K562 (cell line): Measurements from ENCODE around the gene GOLGA8A. TPM values are rescaled to one million over a fixed set of nuclear protein-coding genes. Genes with fewer than 3 reads are reported as not detected.
"Not testable (repeated sequence)": the region's sequence is repeated elsewhere in the genome, so short reads cannot be mapped to it uniquely, and the experiment has no call there.

Source experiments
- ATAC-seq: fragments of 200-7000 bp; cut with Tn5 transposase; 3 replicates; pipeline ENCODE4 v1.9.1; 2020; ENCODE audit warnings: moderate library complexity
- BruUV-seq: library from RNA; stranded (reverse); fragments of 400-500 nt; replicated peaks from 2 replicates; lab custom pipeline; 2021; lab: Mats Ljungman, UMichigan
- CTCF ChIA-PET: fragments of 300-600 bp; formaldehyde crosslinking; extraction: SDS; loops from one replicate; lab custom pipeline; 2021; ENCODE audit warnings: low intra/inter-chr PET ratio; lab: Yijun Ruan, JAX
- POLR2A ChIA-PET: fragments of 300-600, 350-650 bp; sonication (Branson Sonifier 250); formaldehyde crosslinking; extraction: SDS; loops from one replicate; lab custom pipeline; 2021; ENCODE audit warnings: antibody characterized with exemption, inconsistent platforms; lab: Yijun Ruan, JAX
- DNase-seq, 4 experiments: peaks; one replicate each; pipeline versions ENCODE4 v3.0.0 to v3.0.0-alpha.2; 2011 to 2018; ENCODE audit warnings: low spot score in 3 of 4, mixed read lengths in 3 of 4; ENCODE audit errors: extremely low read depth in 1 of 4
- FAIRE-seq: peaks from 2 replicates; lab custom pipeline; 2011; peaks lifted over from hg19 to GRCh38; lab: Jason Lieb, UNC
- H2AFZ ChIP-seq: 2 replicates; pipeline ENCODE4 v1.6.0; 2011; ENCODE audit warnings: low read depth, low read length, control low read depth, inconsistent platforms
- H3K27ac ChIP-seq: fragments of 200-600 bp; 3 replicates; pipeline ENCODE4 v1.8.0; 2011; ENCODE audit warnings: low read depth, mild to moderate bottlenecking, control low read depth, inconsistent platforms, low read length, moderate library complexity, mixed read lengths; ENCODE audit errors: extremely low read depth
- H3K27me3 ChIP-seq, 2 experiments: fragments of 300-600 bp in 1 of 2; 2 replicates in 1 of 2; 3 replicates in 1 of 2; pipeline versions ENCODE4 v1.6.0 to v1.8.0; 2011; ENCODE audit warnings: inconsistent platforms in 2 of 2, low read length in 2 of 2, mild to moderate bottlenecking in 1 of 2, mixed read lengths in 1 of 2, moderate library complexity in 1 of 2; ENCODE audit not compliant: control insufficient read depth in 2 of 2, insufficient read depth in 2 of 2
- H3K36me3 ChIP-seq: fragments of 300-600 bp; 3 replicates; pipeline ENCODE4 v1.8.0; 2011; ENCODE audit warnings: mild to moderate bottlenecking, low read length, inconsistent platforms; ENCODE audit not compliant: control insufficient read depth, insufficient read depth
- H3K4me1 ChIP-seq, 2 experiments: fragments of 200-600 bp in 1 of 2; replicated peaks in 1 of 2; 2 replicates in 1 of 2; 3 replicates in 1 of 2; pipeline versions ENCODE4 v1.5.1 to v1.8.0; 2011; ENCODE audit warnings: inconsistent platforms in 2 of 2, low read length in 2 of 2, mild to moderate bottlenecking in 1 of 2, mixed read lengths in 1 of 2, moderate library complexity in 1 of 2; ENCODE audit not compliant: control insufficient read depth in 2 of 2, insufficient read depth in 2 of 2
- H3K4me2 ChIP-seq: 2 replicates; pipeline ENCODE4 v1.6.1; 2011; ENCODE audit warnings: low read length, control low read depth, inconsistent platforms, mixed read lengths; ENCODE audit not compliant: insufficient read depth
- H3K4me3 ChIP-seq: fragments of 200-600 bp; sonication (generic), shearing (Covaris generic); 2 replicates; pipeline ENCODE4 v1.5.1; 2016; ENCODE audit warnings: control low read depth, inconsistent platforms
- H3K79me2 ChIP-seq: fragments of 200-600 bp; 3 replicates; pipeline ENCODE4 v1.8.0; 2011; ENCODE audit warnings: low read length, inconsistent platforms; ENCODE audit not compliant: control insufficient read depth, insufficient read depth
- H3K9ac ChIP-seq, 2 experiments: 2 replicates each; pipeline versions ENCODE4 v1.6.0 to v1.6.1; 2011; ENCODE audit warnings: low read depth in 2 of 2, low read length in 2 of 2, control low read depth in 1 of 2, inconsistent platforms in 1 of 2, mild to moderate bottlenecking in 1 of 2, mixed read lengths in 1 of 2; ENCODE audit not compliant: insufficient read depth in 1 of 2
- H3K9me1 ChIP-seq: one replicate; pipeline ENCODE4 v1.6.0; 2011; ENCODE audit warnings: inconsistent platforms, mild to moderate bottlenecking, low read length, moderate library complexity; ENCODE audit not compliant: control insufficient read depth, insufficient read depth
- H3K9me3 ChIP-seq: replicated peaks from 2 replicates; pipeline ENCODE4 v1.5.1; 2011; ENCODE audit warnings: low read depth, low read length, inconsistent platforms; ENCODE audit not compliant: control insufficient read depth, insufficient read depth
- H4K20me1 ChIP-seq: replicated peaks from 2 replicates; pipeline ENCODE4 v1.6.1; 2011; ENCODE audit warnings: low read length, inconsistent platforms, mixed read lengths; ENCODE audit not compliant: control insufficient read depth, insufficient read depth
- ASH1L ChIP-seq: fragments of 450-650 bp; IDR thresholded peaks from 2 replicates; pipeline ENCODE4 v1.6.1; 2018; ENCODE audit warnings: borderline replicate concordance, mild to moderate bottlenecking, low read depth; ENCODE audit not compliant: partially characterized antibody
- ETV5 ChIP-seq: sonication (generic); formaldehyde crosslinking; IDR thresholded peaks from 2 replicates; pipeline ENCODE4 v1.4.0; 2020; ENCODE audit warnings: low read depth, mild to moderate bottlenecking, missing genetic modification reagents
- SIN3B ChIP-seq: fragments of 450-650 bp; IDR thresholded peaks from 2 replicates; pipeline ENCODE4 v1.6.1; 2017; ENCODE audit warnings: low read depth, mild to moderate bottlenecking, moderate library complexity
- SREBF2 ChIP-seq: sonication (generic); formaldehyde crosslinking; IDR thresholded peaks from 2 replicates; pipeline ENCODE4 v1.4.0; 2020; ENCODE audit warnings: mild to moderate bottlenecking, missing genetic modification reagents
- TOE1 ChIP-seq, 2 experiments: fragments of 450-650 bp in 1 of 2; sonication (generic) in 1 of 2; formaldehyde crosslinking in 1 of 2; IDR thresholded peaks; 2 replicates each; pipeline versions ENCODE4 v1.7.1 to v1.8.0; 2016 to 2022; ENCODE audit warnings: borderline replicate concordance in 2 of 2, mild to moderate bottlenecking in 2 of 2, antibody characterized with exemption in 1 of 2, inconsistent platforms in 1 of 2, low read depth in 1 of 2, missing genetic modification reagents in 1 of 2, moderate library complexity in 1 of 2
- ZBTB17 ChIP-seq: fragments of 450-650 bp; formaldehyde crosslinking; IDR thresholded peaks from 2 replicates; pipeline ENCODE4 v1.4.0; 2020; ENCODE audit warnings: mild to moderate bottlenecking
- ZNF165 ChIP-seq: fragments of 250-450 bp; sonication (Bioruptor Pico); IDR thresholded peaks from 2 replicates; pipeline ENCODE4 v1.4.0; 2020; ENCODE audit warnings: borderline replicate concordance
- ZNF589 ChIP-seq: fragments of 200-800 bp; sonication (Bioruptor generic); IDR thresholded peaks from 2 replicates; pipeline ENCODE4 v1.6.1; 2016; ENCODE audit warnings: low read depth, missing genetic modification characterization, missing compliant biosample characterization
- WGBS: fragments of 100-300 bp; shearing (Covaris generic); methylation state at CpG from one replicate; pipeline ENCODE4 v1.1.6; 2016; ENCODE audit warnings: low coverage, mixed read lengths; ENCODE audit not compliant: insufficient coverage; ENCODE audit errors: missing lambda C conversion rate; 5-methylcytosine and 5-hydroxymethylcytosine counted together
- in situ Hi-C: fragments of 300-500 bp; cut with MboI; formaldehyde crosslinking; loops from 4 replicates; pipeline ENCODE4 v1.15.0; 2018; ENCODE audit warnings: inconsistent platforms, mixed read lengths
- intact Hi-C: fragments of 100-400 bp; cut with micrococcal nuclease; formaldehyde crosslinking; loops from 2 replicates; pipeline ENCODE4 v1.14.2; 2022
- polyA plus RNA-seq, 8 experiments: library from polyadenylated mRNA; depleted of rRNA in 4 of 8; stranded (reverse) in 5 of 8; unstranded in 3 of 8; fragments of >200 nt; fragmentation: Nextera tagmentation in 2 of 8; fragmentation: Illumina TruSeq in 1 of 8; extraction: Ambion mirVana in 2 of 8; extraction: Trizol in 1 of 8; gene quantifications; 2 replicates each; pipeline versions ENCODE4 v1.2.1 to v1.2.3, GENCODE V29; 2011 to 2014; ENCODE audit warnings: inconsistent platforms in 1 of 8, missing spikeins in 1 of 8
- total RNA-seq, 7 experiments: library from RNA; depleted of rRNA in 6 of 7; stranded (reverse); fragments of >200 nt in 6 of 7; fragmentation: Illumina TruSeq in 2 of 7; extraction: Trizol in 2 of 7; gene quantifications; 2 replicates each; pipeline versions ENCODE4 v1.2.1 to v1.2.3, GENCODE V29; 2011 to 2021; ENCODE audit warnings: low replicate concordance in 1 of 7
- TF ChIP-seq, protein P1 (sequence below): fragments of 450-650 bp; IDR thresholded peaks from 2 replicates; pipeline ENCODE4 v1.6.1; 2016; ENCODE audit warnings: missing biosample characterization, missing genetic modification characterization
- TF ChIP-seq, protein P2 (sequence below), 3 experiments: fragments of 200-800 bp in 1 of 3; fragments of 250-450 bp in 1 of 3; fragments of 450-650 bp in 1 of 3; sonication (Bioruptor Pico) in 1 of 3; sonication (Bioruptor generic) in 1 of 3; formaldehyde crosslinking in 1 of 3; IDR thresholded peaks; 2 replicates each; pipeline versions ENCODE4 v1.6.1 to v1.8.0; 2016 to 2022; ENCODE audit warnings: mild to moderate bottlenecking in 2 of 3, missing genetic modification characterization in 2 of 3, missing compliant biosample characterization in 1 of 3, moderate library complexity in 1 of 3
- TF ChIP-seq, protein P3 (sequence below): fragments of 250-450 bp; sonication (Bioruptor Pico); IDR thresholded peaks from 2 replicates; pipeline ENCODE4 v1.5.0; 2021

Gene GOLGA8A
- total and polyA plus RNA-seq, 9 of the 15 experiments (the other 6 are each of a cell fraction or from before 2014, with no cell fraction given): 11.2 to 191 (median 56.3) TPM

DNA sequence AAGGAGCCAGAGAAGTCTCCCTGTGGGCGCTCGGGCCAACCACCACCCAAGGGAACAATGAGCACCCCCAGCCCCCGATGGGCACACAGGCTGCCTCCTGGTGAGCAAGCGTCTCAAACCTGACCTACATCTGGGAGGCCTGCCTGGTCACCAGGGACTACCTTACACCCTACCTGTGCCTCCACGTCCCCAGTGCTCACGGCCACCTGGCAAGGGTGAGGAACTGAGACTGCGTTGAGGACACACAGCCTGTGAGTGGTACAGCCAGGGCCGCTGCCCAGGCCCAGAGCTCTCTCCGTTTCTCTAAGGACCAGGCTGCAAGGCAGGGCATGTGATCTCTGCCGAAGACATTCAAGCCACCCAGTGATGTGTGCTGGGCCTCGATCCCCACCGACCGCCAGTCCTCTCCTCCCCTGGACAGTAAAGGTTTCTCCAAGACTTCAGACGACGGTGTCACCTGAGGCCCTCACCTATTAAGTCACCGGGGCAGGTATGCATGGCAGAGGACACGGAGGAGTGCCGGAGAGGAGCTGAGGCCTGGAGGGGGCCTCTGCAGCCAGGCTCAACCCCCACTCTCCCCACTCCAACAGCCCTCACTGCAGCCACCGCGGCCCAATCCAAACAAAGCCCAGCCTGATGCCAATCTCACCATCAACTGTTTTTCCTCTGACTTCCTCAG, 2.8 kb downstream of the GOLGA8A start (continued):
- TF ChIP-seq, protein P1, sequence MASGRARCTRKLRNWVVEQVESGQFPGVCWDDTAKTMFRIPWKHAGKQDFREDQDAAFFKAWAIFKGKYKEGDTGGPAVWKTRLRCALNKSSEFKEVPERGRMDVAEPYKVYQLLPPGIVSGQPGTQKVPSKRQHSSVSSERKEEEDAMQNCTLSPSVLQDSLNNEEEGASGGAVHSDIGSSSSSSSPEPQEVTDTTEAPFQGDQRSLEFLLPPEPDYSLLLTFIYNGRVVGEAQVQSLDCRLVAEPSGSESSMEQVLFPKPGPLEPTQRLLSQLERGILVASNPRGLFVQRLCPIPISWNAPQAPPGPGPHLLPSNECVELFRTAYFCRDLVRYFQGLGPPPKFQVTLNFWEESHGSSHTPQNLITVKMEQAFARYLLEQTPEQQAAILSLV (tag): no peak
- no peak for TF ChIP-seq SREBF2 (CRISPR knock-in tag)
- TF ChIP-seq, protein P2, sequence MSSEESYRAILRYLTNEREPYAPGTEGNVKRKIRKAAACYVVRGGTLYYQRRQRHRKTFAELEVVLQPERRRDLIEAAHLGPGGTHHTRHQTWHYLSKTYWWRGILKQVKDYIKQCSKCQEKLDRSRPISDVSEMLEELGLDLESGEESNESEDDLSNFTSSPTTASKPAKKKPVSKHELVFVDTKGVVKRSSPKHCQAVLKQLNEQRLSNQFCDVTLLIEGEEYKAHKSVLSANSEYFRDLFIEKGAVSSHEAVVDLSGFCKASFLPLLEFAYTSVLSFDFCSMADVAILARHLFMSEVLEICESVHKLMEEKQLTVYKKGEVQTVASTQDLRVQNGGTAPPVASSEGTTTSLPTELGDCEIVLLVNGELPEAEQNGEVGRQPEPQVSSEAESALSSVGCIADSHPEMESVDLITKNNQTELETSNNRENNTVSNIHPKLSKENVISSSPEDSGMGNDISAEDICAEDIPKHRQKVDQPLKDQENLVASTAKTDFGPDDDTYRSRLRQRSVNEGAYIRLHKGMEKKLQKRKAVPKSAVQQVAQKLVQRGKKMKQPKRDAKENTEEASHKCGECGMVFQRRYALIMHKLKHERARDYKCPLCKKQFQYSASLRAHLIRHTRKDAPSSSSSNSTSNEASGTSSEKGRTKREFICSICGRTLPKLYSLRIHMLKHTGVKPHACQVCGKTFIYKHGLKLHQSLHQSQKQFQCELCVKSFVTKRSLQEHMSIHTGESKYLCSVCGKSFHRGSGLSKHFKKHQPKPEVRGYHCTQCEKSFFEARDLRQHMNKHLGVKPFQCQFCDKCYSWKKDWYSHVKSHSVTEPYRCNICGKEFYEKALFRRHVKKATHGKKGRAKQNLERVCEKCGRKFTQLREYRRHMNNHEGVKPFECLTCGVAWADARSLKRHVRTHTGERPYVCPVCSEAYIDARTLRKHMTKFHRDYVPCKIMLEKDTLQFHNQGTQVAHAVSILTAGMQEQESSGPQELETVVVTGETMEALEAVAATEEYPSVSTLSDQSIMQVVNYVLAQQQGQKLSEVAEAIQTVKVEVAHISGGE (CRISPR knock-in tag; IDR thresholded peaks at IDR 0.05): no peak
- TF ChIP-seq ASH1L: no peak
- TF ChIP-seq ZNF165 (CRISPR knock-in tag): no peak
- no peak for TF ChIP-seq ETV5
- TF ChIP-seq TOE1 (IDR thresholded peaks at IDR 0.05; ENCODE audit: borderline replicate concordance): no peak
- no peak for TF ChIP-seq TOE1 (CRISPR knock-in tag; IDR thresholded peaks at IDR 0.05; ENCODE audit: borderline replicate concordance, low read depth)
- TF ChIP-seq, protein P3, sequence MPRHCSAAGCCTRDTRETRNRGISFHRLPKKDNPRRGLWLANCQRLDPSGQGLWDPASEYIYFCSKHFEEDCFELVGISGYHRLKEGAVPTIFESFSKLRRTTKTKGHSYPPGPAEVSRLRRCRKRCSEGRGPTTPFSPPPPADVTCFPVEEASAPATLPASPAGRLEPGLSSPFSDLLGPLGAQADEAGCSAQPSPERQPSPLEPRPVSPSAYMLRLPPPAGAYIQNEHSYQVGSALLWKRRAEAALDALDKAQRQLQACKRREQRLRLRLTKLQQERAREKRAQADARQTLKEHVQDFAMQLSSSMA (CRISPR knock-in tag): no peak
- TF ChIP-seq ZBTB17: no peak
- no peak for TF ChIP-seq SIN3B
- TF ChIP-seq ZNF589 (CRISPR knock-in tag): no peak

DNA sequence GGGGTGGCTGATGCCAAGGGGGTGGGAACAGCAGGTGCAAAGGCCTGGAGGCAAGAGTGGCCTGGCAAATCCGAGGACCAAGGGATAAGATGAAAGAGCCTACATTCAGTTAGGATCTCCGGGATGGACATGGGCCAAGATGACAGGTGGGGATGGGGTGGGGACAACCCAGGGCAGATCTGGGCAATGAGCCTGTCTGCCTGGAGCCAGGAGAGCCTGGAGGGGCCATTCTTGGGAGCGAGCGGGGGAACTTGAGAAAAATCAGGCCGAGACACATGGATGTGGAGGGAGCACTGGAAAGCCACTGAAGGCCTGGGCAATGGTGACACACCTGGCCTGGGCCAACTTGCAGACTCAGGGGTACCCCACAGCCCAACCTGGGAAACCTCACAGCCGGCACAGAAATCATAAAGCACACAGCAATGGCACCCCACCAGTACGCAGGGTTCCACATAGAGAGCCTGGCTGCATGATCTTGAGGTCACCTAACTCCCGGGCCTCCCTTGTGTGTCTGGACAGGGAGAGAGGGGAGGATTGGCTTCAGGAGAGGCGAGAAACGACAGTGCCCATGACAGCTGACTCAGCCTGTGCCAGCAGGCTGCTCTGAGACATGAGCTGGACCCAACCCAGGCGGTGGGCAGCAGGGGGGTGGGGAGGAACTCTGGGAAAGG, 3.5 kb downstream of the GOLGA8A start:
- Histone ChIP-seq H3K4me1 (peaks cover 8 to 26% of the 10 kb centered on the region in 2 experiments; a peak in 3 of 5 replicates), H3K36me3 (peaks cover 58% of the 10 kb centered on the region; the same call in 2 of the 3 replicates), H3K79me2 (peaks cover 54% of the 10 kb centered on the region)
- H3K9ac ChIP-seq, H4K20me1 ChIP-seq, FAIRE-seq, BruUV-seq, in situ Hi-C loops, H3K27me3 ChIP-seq, H3K4me3 ChIP-seq, H3K9me1 ChIP-seq, DNase-seq, H3K9me3 ChIP-seq, H3K27ac ChIP-seq, CTCF ChIA-PET, H2AFZ ChIP-seq, ATAC-seq, H3K4me2 ChIP-seq, POLR2A ChIA-PET: not testable (repeated sequence)
- 83% methylated on average over 6 of the region's 11 CpGs for WGBS
- intact Hi-C loops: loop anchor here (10.0 kb wide), 2 partner anchors 151 to 209 kb away; partner anchors contain the start of genes EMC4 and GOLGA8B
